HG03521 (cell line): ENCODE data around the gene ADAMTS17.

ENCODE experiments used
- ATAC-seq: cut with Tn5 transposase; IDR thresholded peaks from one replicate; pipeline ENCODE4 v1.9.1; 2021; ENCODE audit warnings: mild to moderate bottlenecking, moderate library complexity; ENCODE audit not compliant: unreplicated experiment

ADAMTS17 gene

GRCh38 chr15:100034191-100034590 lies 307.6 kb downstream of the ADAMTS17 start:
- ATAC-seq = no peak

GRCh38 chr15:100033140-100033857 lies 308.5 kb downstream of the ADAMTS17 start:
- ATAC-seq = no peak

GRCh38 chr15:100032358-100033085 lies 309.3 kb downstream of the ADAMTS17 start:
- no peak for ATAC-seq

- no peak for ATAC-seq
These were observed 310.0 kb downstream of the ADAMTS17 start for GRCh38 chr15:100031665-100032357.

- no peak for ATAC-seq
These were observed 311.1 kb downstream of the ADAMTS17 start for GRCh38 chr15:100030586-100031229.

- ATAC-seq = no peak
These were observed 311.8 kb downstream of the ADAMTS17 start for GRCh38 chr15:100029868-100030479.

GRCh38 chr15:100029045-100029444 lies 312.7 kb downstream of the ADAMTS17 start:
- ATAC-seq = no peak

GRCh38 chr15:100026041-100026440 lies 315.7 kb downstream of the ADAMTS17 start:
- ATAC-seq = no peak

GRCh38 chr15:100022806-100023205 lies 319.0 kb downstream of the ADAMTS17 start:
- ATAC-seq = no peak

GRCh38 chr15:100022391-100022790 lies 319.4 kb downstream of the ADAMTS17 start:
- no peak for ATAC-seq

GRCh38 chr15:100021653-100022052 lies 320.1 kb downstream of the ADAMTS17 start:
- ATAC-seq = no peak

- ATAC-seq = no peak
These were observed 321.2 kb downstream of the ADAMTS17 start for GRCh38 chr15:100020614-100021013.

GRCh38 chr15:100020189-100020588 lies 321.6 kb downstream of the ADAMTS17 start:
- ATAC-seq = no peak

GRCh38 chr15:100019601-100020000 lies 322.2 kb downstream of the ADAMTS17 start:
- ATAC-seq = no peak

GRCh38 chr15:100018191-100018590 lies 323.6 kb downstream of the ADAMTS17 start:
- ATAC-seq = no peak

- no peak for ATAC-seq
These were observed 324.6 kb downstream of the ADAMTS17 start for GRCh38 chr15:100017140-100017539.

- no peak for ATAC-seq
These were observed 325.1 kb downstream of the ADAMTS17 start for GRCh38 chr15:100016632-100017031.

GRCh38 chr15:100011235-100011634 lies 330.5 kb downstream of the ADAMTS17 start:
- ATAC-seq = no peak

GRCh38 chr15:100009372-100009771 lies 332.4 kb downstream of the ADAMTS17 start:
- ATAC-seq = no peak

GRCh38 chr15:100008258-100008657 lies 333.5 kb downstream of the ADAMTS17 start:
- ATAC-seq = no peak

GRCh38 chr15:100007609-100008008 lies 334.2 kb downstream of the ADAMTS17 start:
- ATAC-seq = no peak
